OCI-LY3 (cell line): ENCODE results near the gene EDRF1.

Experiments
- CTCF ChIP-seq: fragments of 200-600, 300-600 bp; sonication (generic); IDR thresholded peaks from 2 replicates; pipeline ENCODE4 v1.5.1; 2014; ENCODE audit warnings: antibody characterized with exemption, low read length, low read depth
- EZH2phosphoT487 ChIP-seq: fragments of 200-600 bp; shearing (Covaris generic); IDR thresholded peaks from 2 replicates; pipeline ENCODE4 v1.6.1; 2018; ENCODE audit warnings: antibody characterized with exemption, mixed run types, low read depth

GRCh38 chr10:125811251-125811650 is 91.7 kb downstream of the EDRF1 start:
- TF ChIP-seq CTCF (no peak), EZH2phosphoT487 (no peak)
